ENCODE results near the gene CCT7. TPM values are rescaled to one million over a fixed set of nuclear protein-coding genes. Genes with fewer than 3 reads are reported as not detected.
A peak's percentile ranks its signal among the peaks of the same experiment; 100 is the strongest.

Gene CCT7
- total and polyA plus RNA-seq, 2 of the 8 experiments (the other 6 are each of a cell fraction or from before 2014, with no cell fraction given): 440 to 474 TPM

GRCh38 chr2:73212448-73213176, 21.5 kb upstream of the CCT7 start (continued):
- TF ChIP-seq CREB1 (IDR thresholded peaks at IDR 0.05) (no peak), TAF7 (optimal IDR thresholded peaks at IDR 0.05; ENCODE audit: borderline replicate concordance, low read depth, low read length) (no peak), CEBPB (IDR thresholded peaks at IDR 0.05; ENCODE audit: low read depth, low read length) (no peak), SP1 (IDR thresholded peaks at IDR 0.05; ENCODE audit: low read depth, low read length) (no peak), BCL11A (IDR thresholded peaks at IDR 0.05; ENCODE audit: low read depth in 2 of 2, low read length in 2 of 2) (no peak), MAX (IDR thresholded peaks at IDR 0.05) (no peak), RNF2 (IDR thresholded peaks at IDR 0.05; ENCODE audit: borderline replicate concordance, low read depth, low read length, missing control alignments, poor library complexity, severe bottlenecking) (no peak), SP4 (IDR thresholded peaks at IDR 0.05; ENCODE audit: low read length) (no peak), SIN3A (conservative IDR thresholded peaks at IDR 0.05 in 1 of 2, IDR thresholded peaks at IDR 0.05 in 1 of 2; ENCODE audit: low read depth in 1 of 2, low read length in 2 of 2) (no peak), PHF8 (conservative IDR thresholded peaks at IDR 0.05; ENCODE audit: low read depth, low read length) (no peak), POLR2AphosphoS5 (IDR thresholded peaks at IDR 0.05; ENCODE audit: low read depth, low read length) (no peak), KDM5A (IDR thresholded peaks at IDR 0.05; ENCODE audit: low read length) (no peak), HDAC6 (IDR thresholded peaks at IDR 0.05; ENCODE audit: low read depth, low read length) (no peak), EP300 (IDR thresholded peaks at IDR 0.05; ENCODE audit: borderline replicate concordance in 1 of 2, low read depth in 2 of 2, low read length in 2 of 2) (no peak), CHD1 (IDR thresholded peaks at IDR 0.05; ENCODE audit: low read depth, low read length) (no peak), GTF2F1 (IDR thresholded peaks at IDR 0.05; ENCODE audit: borderline replicate concordance, low read depth, low read length) (no peak), ATF3 (IDR thresholded peaks at IDR 0.05; ENCODE audit: insufficient read depth, low read depth, low read length) (no peak), ZNF274 (IDR thresholded peaks at IDR 0.05; ENCODE audit: borderline replicate concordance, extremely low read depth, low read length) (no peak), RBBP5 (IDR thresholded peaks at IDR 0.05; ENCODE audit: borderline replicate concordance, low read depth, low read length) (no peak), HDAC2 (IDR thresholded peaks at IDR 0.05; ENCODE audit: borderline replicate concordance in 1 of 2, low read depth in 2 of 2, low read length in 2 of 2) (no peak), CHD2 (IDR thresholded peaks at IDR 0.05; ENCODE audit: low read length) (no peak), ASH2L (IDR thresholded peaks at IDR 0.05; ENCODE audit: low read length) (peak; percentile 3), GABPA (IDR thresholded peaks at IDR 0.05; ENCODE audit: borderline replicate concordance, insufficient read depth, low read length) (no peak), SP2 (IDR thresholded peaks at IDR 0.05; ENCODE audit: low read length) (no peak)

All from H1 (cell line).